Endothelial cell of umbilical vein (primary cell): Measurements from ENCODE around the gene RRAGD. TPM values are rescaled to one million over a fixed set of nuclear protein-coding genes. Genes with fewer than 3 reads are reported as not detected.

Experiments
- BruUV-seq: library from RNA; stranded (reverse); fragments of 400-500 nt; replicated peaks from 2 replicates; lab custom pipeline; 2021; lab: Mats Ljungman, UMichigan
- CTCF ChIA-PET: fragments of 300-600, 350-600 bp; sonication (Branson Sonifier 250); formaldehyde crosslinking; loops from one replicate; lab custom pipeline; 2021; ENCODE audit warnings: antibody characterized with exemption, inconsistent platforms; lab: Charles Lee
- POLR2A ChIA-PET: fragments of 300-600, 350-600 bp; sonication (Branson Sonifier 250); formaldehyde crosslinking; loops from one replicate; lab custom pipeline; 2021; ENCODE audit warnings: antibody characterized with exemption, inconsistent platforms; lab: Charles Lee
- DNase-seq: peaks from one replicate; pipeline ENCODE4 v3.0.0-alpha.2; 2011; ENCODE audit warnings: low read depth, low spot score
- FAIRE-seq: peaks from 2 replicates; lab custom pipeline; 2011; peaks lifted over from hg19 to GRCh38; lab: Jason Lieb, UNC
- H2AFZ ChIP-seq: 2 replicates; pipeline ENCODE4 v1.6.0; 2012; ENCODE audit warnings: low read depth, low read length, control low read depth, inconsistent platforms
- H3K27ac ChIP-seq: 2 replicates; pipeline ENCODE4 v1.5.1; 2011; ENCODE audit warnings: low read depth, mild to moderate bottlenecking, control low read depth, low read length, moderate library complexity; ENCODE audit not compliant: insufficient read depth
- H3K27me3 ChIP-seq, 2 experiments: 2 replicates each; pipeline versions ENCODE4 v1.6.0 to v1.6.1; 2011; ENCODE audit warnings: low read length in 2 of 2, mixed read lengths in 1 of 2; ENCODE audit not compliant: control insufficient read depth in 2 of 2, insufficient read depth in 2 of 2
- H3K36me3 ChIP-seq, 2 experiments: 2 replicates in 1 of 2; 3 replicates in 1 of 2; pipeline ENCODE4 v1.5.1; 2011; ENCODE audit warnings: low read length in 2 of 2, mild to moderate bottlenecking in 1 of 2, moderate library complexity in 1 of 2; ENCODE audit not compliant: control insufficient read depth in 2 of 2, insufficient read depth in 2 of 2; ENCODE audit errors: extremely low read depth in 1 of 2
- H3K4me1 ChIP-seq: 3 replicates; pipeline ENCODE4 v1.5.1; 2011; ENCODE audit warnings: mild to moderate bottlenecking, low read length; ENCODE audit not compliant: control insufficient read depth, insufficient read depth; ENCODE audit errors: extremely low read depth
- H3K4me2 ChIP-seq: 2 replicates; pipeline ENCODE4 v1.6.1; 2011; ENCODE audit warnings: low read length, control low read depth, mixed read lengths; ENCODE audit not compliant: insufficient read depth
- H3K4me3 ChIP-seq, 3 experiments: fragments of 200-600 bp in 1 of 3; sonication (generic), shearing (Covaris generic) in 1 of 3; replicated peaks in 1 of 3; 2 replicates each; pipeline ENCODE4 v1.5.1; 2011 to 2016; ENCODE audit warnings: control low read depth in 3 of 3, low read length in 3 of 3, mild to moderate bottlenecking in 2 of 3, inconsistent platforms in 1 of 3, low read depth in 1 of 3, moderate library complexity in 1 of 3; ENCODE audit not compliant: insufficient read depth in 1 of 3
- H3K79me2 ChIP-seq: 2 replicates; pipeline ENCODE4 v1.6.0; 2012; ENCODE audit warnings: low read length, inconsistent platforms; ENCODE audit not compliant: control insufficient read depth, insufficient read depth
- H3K9ac ChIP-seq: replicated peaks from 2 replicates; pipeline ENCODE3; 2011; ENCODE audit warnings: low read length, control low read depth; ENCODE audit not compliant: insufficient read depth; ENCODE audit errors: extremely low read depth
- H3K9me1 ChIP-seq: replicated peaks from 3 replicates; pipeline ENCODE4 v1.6.0; 2011; ENCODE audit warnings: mild to moderate bottlenecking, low read length; ENCODE audit not compliant: control insufficient read depth, insufficient read depth; ENCODE audit errors: extremely low read depth
- H3K9me3 ChIP-seq: replicated peaks from 2 replicates; pipeline ENCODE4 v1.5.1; 2012; ENCODE audit warnings: low read length, inconsistent platforms; ENCODE audit not compliant: control insufficient read depth, insufficient read depth
- H4K20me1 ChIP-seq: replicated peaks from 2 replicates; pipeline ENCODE3; 2011; ENCODE audit warnings: mild to moderate bottlenecking, low read length; ENCODE audit not compliant: control insufficient read depth, insufficient read depth; ENCODE audit errors: extremely low read depth
- EZH2 ChIP-seq: IDR thresholded peaks from 2 replicates; pipeline ENCODE4 v1.6.1; 2012; ENCODE audit warnings: borderline replicate concordance, low read depth, mild to moderate bottlenecking, moderate library complexity, low read length, inconsistent platforms; ENCODE audit not compliant: severe bottlenecking
- FOS ChIP-seq: IDR thresholded peaks from 2 replicates; pipeline ENCODE4 v1.6.1; 2011; ENCODE audit warnings: mild to moderate bottlenecking, low read length, moderate library complexity, borderline replicate concordance; ENCODE audit not compliant: insufficient read depth
- GATA2 ChIP-seq: IDR thresholded peaks from 2 replicates; pipeline ENCODE4 v1.7.0; 2011; ENCODE audit warnings: low read depth, mild to moderate bottlenecking, moderate library complexity, mixed read lengths, low read length; ENCODE audit not compliant: insufficient read length, insufficient read depth
- JUN ChIP-seq: IDR thresholded peaks from 2 replicates; pipeline ENCODE4 v1.6.1; 2011; ENCODE audit warnings: borderline replicate concordance, low read depth; ENCODE audit not compliant: insufficient read length, insufficient read depth
- MYC ChIP-seq: IDR thresholded peaks from one replicate; pipeline ENCODE4 v1.6.1; 2011; ENCODE audit warnings: mild to moderate bottlenecking, low read depth, low read length
- POLR2A ChIP-seq: IDR thresholded peaks from 2 replicates; pipeline ENCODE4 v1.6.1; 2012; ENCODE audit warnings: low read depth, mild to moderate bottlenecking, control low read depth, low read length
- POLR2AphosphoS5 ChIP-seq: IDR thresholded peaks from 2 replicates; pipeline ENCODE4 v1.6.1; 2012; ENCODE audit warnings: low read depth, mild to moderate bottlenecking, control low read depth, low read length, moderate library complexity; ENCODE audit not compliant: insufficient read depth
- dilution Hi-C: fragments of 300-500 bp; cut with MboI; formaldehyde crosslinking; loops from one replicate; pipeline ENCODE4 v1.15.0; 2019; ENCODE audit warnings: low sequenced_read_pairs; ENCODE audit not compliant: extremely low pct_ligation_motif_present
- intact Hi-C: fragments of 100-400 bp; cut with micrococcal nuclease; formaldehyde crosslinking; loops from one replicate; pipeline ENCODE4 v1.10.0; 2022
- polyA plus RNA-seq, 4 experiments: library from polyadenylated mRNA; depleted of rRNA in 3 of 4; stranded (reverse) in 3 of 4; unstranded in 1 of 4; fragments of >200 nt; gene quantifications; 2 replicates each; pipeline versions ENCODE4 v1.2.1 to v1.2.3, GENCODE V29; 2011 to 2012; ENCODE audit warnings: missing spikeins in 1 of 4
- total RNA-seq: library from RNA; stranded (reverse); gene quantifications from 2 replicates; pipeline ENCODE4 v1.2.3, GENCODE V29; 2021
- TF ChIP-seq, protein P1 (sequence below), 2 donors: IDR thresholded peaks; 1 replicate in 1 of 2; 2 replicates in 1 of 2; pipeline ENCODE4 v1.5.1; 2011; ENCODE audit warnings: low read length in 2 of 2, mild to moderate bottlenecking in 2 of 2, moderate library complexity in 2 of 2, control low read depth in 1 of 2, inconsistent platforms in 1 of 2, low read depth in 1 of 2; ENCODE audit not compliant: insufficient read depth in 1 of 2; ENCODE audit errors: extremely low read depth in 1 of 2
- TF ChIP-seq, protein P2 (sequence below): IDR thresholded peaks from 2 replicates; pipeline ENCODE4 v1.6.1; 2011; ENCODE audit not compliant: insufficient read depth, insufficient read length

The RRAGD gene
- total and polyA plus RNA-seq, 2 donors (not counting 3 experiments of a cell fraction or from before 2014, with no cell fraction given): 0.07 to 2.0 TPM

DNA sequence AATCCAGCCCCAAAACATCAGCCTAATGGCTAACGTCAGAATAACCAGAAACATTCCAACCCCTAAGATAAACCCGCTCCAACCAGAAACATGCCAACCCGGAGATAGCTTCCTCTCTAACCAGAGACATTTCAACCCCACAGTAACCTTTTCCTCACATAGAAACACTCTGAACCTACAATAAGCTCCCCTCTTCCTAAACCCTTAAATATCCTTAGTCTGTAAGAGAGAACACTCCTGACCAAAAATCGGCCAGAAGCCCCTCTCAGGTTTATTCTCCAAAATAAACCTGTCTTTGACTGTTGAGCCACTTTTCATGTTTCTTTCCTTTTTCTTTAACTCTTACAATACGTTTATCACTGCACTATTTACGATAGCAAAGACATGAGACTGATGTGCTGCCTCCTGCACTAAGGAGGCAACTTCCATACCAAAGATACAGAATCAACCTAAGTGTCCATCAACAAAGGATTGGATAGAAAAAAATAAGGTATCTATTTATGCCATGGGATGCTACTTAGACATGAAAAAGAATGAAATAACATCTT, 92.0 kb downstream of the RRAGD start:
- Histone ChIP-seq H4K20me1 (no peaks in the 10 kb centered on the region), H3K9me3 (no peaks in the 10 kb centered on the region), H3K27me3 (no peaks in the 10 kb centered on the region), H3K4me3 (no peak overlapping the region), H3K9me1 (no peaks in the 10 kb centered on the region), H2AFZ (no peak overlapping the region), H3K9ac (no peak overlapping the region), H3K79me2 (no peaks in the 10 kb centered on the region), H3K4me2 (no peak overlapping the region), H3K36me3 (no peaks in the 10 kb centered on the region), H3K27ac (no peak overlapping the region), H3K4me1 (peaks cover 25% of the 10 kb centered on the region)
- dilution Hi-C loops (no loop called here), intact Hi-C loops (no loop called here)
- no peak for FAIRE-seq
- BruUV-seq: no TSS peak
- DNase-seq: no peak
- CTCF ChIA-PET: interaction anchor here (1.3 kb wide), 1 partner anchor 8 kb away, joined by 4 read pairs; no protein-coding TSS in a partner anchor
- POLR2A ChIA-PET: no interaction called here
- no peak for TF ChIP-seq POLR2A
- TF ChIP-seq MYC: no peak
- TF ChIP-seq EZH2: no peak
- TF ChIP-seq JUN: no peak
- TF ChIP-seq, protein P1, sequence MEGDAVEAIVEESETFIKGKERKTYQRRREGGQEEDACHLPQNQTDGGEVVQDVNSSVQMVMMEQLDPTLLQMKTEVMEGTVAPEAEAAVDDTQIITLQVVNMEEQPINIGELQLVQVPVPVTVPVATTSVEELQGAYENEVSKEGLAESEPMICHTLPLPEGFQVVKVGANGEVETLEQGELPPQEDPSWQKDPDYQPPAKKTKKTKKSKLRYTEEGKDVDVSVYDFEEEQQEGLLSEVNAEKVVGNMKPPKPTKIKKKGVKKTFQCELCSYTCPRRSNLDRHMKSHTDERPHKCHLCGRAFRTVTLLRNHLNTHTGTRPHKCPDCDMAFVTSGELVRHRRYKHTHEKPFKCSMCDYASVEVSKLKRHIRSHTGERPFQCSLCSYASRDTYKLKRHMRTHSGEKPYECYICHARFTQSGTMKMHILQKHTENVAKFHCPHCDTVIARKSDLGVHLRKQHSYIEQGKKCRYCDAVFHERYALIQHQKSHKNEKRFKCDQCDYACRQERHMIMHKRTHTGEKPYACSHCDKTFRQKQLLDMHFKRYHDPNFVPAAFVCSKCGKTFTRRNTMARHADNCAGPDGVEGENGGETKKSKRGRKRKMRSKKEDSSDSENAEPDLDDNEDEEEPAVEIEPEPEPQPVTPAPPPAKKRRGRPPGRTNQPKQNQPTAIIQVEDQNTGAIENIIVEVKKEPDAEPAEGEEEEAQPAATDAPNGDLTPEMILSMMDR (IDR thresholded peaks at IDR 0.05; ENCODE audit: extremely low read depth in 1 of 2, insufficient read depth in 1 of 2, low read depth in 1 of 2, low read length in 2 of 2): no peak
- no peak for TF ChIP-seq FOS
- TF ChIP-seq GATA2: no peak
- no peak for TF ChIP-seq POLR2AphosphoS5
- TF ChIP-seq, protein P2, sequence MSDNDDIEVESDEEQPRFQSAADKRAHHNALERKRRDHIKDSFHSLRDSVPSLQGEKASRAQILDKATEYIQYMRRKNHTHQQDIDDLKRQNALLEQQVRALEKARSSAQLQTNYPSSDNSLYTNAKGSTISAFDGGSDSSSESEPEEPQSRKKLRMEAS: no peak
